PC-3 (cell line): Measurements from ENCODE around the gene HTT-AS.

ENCODE experiments used
- CTCF ChIP-seq: fragments of 300-600 bp; sonication (generic); conservative IDR thresholded peaks from 2 replicates; pipeline ENCODE4 v1.5.1; 2017; ENCODE audit warnings: antibody characterized with exemption, low read depth, mild to moderate bottlenecking, low read length
- EZH2 ChIP-seq: fragments of 300-600 bp; sonication (generic); IDR thresholded peaks from one replicate; pipeline ENCODE4 v1.6.1; 2017; ENCODE audit warnings: antibody characterized with exemption, mild to moderate bottlenecking, low read length; ENCODE audit not compliant: unreplicated experiment
- EZH2phosphoT487 ChIP-seq: fragments of 300-600 bp; sonication (generic); IDR thresholded peaks from 2 replicates; pipeline ENCODE4 v1.6.1; 2018; ENCODE audit warnings: mild to moderate bottlenecking, antibody characterized with exemption, low read length, borderline replicate concordance

- no peak for TF ChIP-seq CTCF
- no peak for TF ChIP-seq EZH2
- TF ChIP-seq EZH2phosphoT487 = no peak
Observed at GRCh38 chr4:3123181-3123671, 48.9 kb upstream of the HTT-AS start.
